Measurements from ENCODE around the gene CCL1.

Gene CCL1

GRCh38 chr17:34351096-34351495, 11.9 kb downstream of the CCL1 start:
- TF ChIP-seq TOX (CRISPR knock-in tag; IDR thresholded peaks at IDR 0.05; ENCODE audit: borderline replicate concordance), result no peak
- TF ChIP-seq OSR1 (CRISPR knock-in tag; IDR thresholded peaks at IDR 0.05), result no peak
- no peak for TF ChIP-seq CREB5 (CRISPR knock-in tag; IDR thresholded peaks at IDR 0.05; ENCODE audit: low read depth)
- no peak for TF ChIP-seq GLIS3 (CRISPR knock-in tag; IDR thresholded peaks at IDR 0.05)
- TF ChIP-seq ZNF565 (CRISPR knock-in tag; conservative IDR thresholded peaks at IDR 0.05; ENCODE audit: low read depth), result no peak
- TF ChIP-seq BACH2 (CRISPR knock-in tag; IDR thresholded peaks at IDR 0.05; ENCODE audit: borderline replicate concordance), result no peak
- TF ChIP-seq ZNF70 (CRISPR knock-in tag; IDR thresholded peaks at IDR 0.05), result no peak
- TF ChIP-seq CSRNP3 (CRISPR knock-in tag; IDR thresholded peaks at IDR 0.05), result no peak
- no peak for TF ChIP-seq ZNF8 (CRISPR knock-in tag; IDR thresholded peaks at IDR 0.05)
- no peak for TF ChIP-seq PPARA (CRISPR knock-in tag; IDR thresholded peaks at IDR 0.05; ENCODE audit: borderline replicate concordance)
- ATAC-seq, result no peak

GRCh38 chr17:34349751-34350150, 13.3 kb downstream of the CCL1 start:
- no peak for ATAC-seq
- TF ChIP-seq OSR1 (CRISPR knock-in tag; IDR thresholded peaks at IDR 0.05) (no peak), TCF4 (CRISPR knock-in tag; IDR thresholded peaks at IDR 0.05; ENCODE audit: borderline replicate concordance) (no peak), GLIS3 (CRISPR knock-in tag; IDR thresholded peaks at IDR 0.05) (no peak), TOX (CRISPR knock-in tag; IDR thresholded peaks at IDR 0.05; ENCODE audit: borderline replicate concordance) (no peak), PATZ1 (CRISPR knock-in tag; IDR thresholded peaks at IDR 0.05; ENCODE audit: borderline replicate concordance) (no peak), PPARA (CRISPR knock-in tag; IDR thresholded peaks at IDR 0.05; ENCODE audit: borderline replicate concordance) (no peak), ZC3H10 (CRISPR knock-in tag; IDR thresholded peaks at IDR 0.05) (no peak), ZNF70 (CRISPR knock-in tag; IDR thresholded peaks at IDR 0.05) (no peak), BACH2 (CRISPR knock-in tag; IDR thresholded peaks at IDR 0.05; ENCODE audit: borderline replicate concordance) (no peak)

GRCh38 chr17:34347063-34347462, 16.0 kb downstream of the CCL1 start:
- no peak for ATAC-seq
- TF ChIP-seq PPARA (CRISPR knock-in tag; IDR thresholded peaks at IDR 0.05; ENCODE audit: borderline replicate concordance), result no peak
- TF ChIP-seq GLIS3 (CRISPR knock-in tag; IDR thresholded peaks at IDR 0.05), result no peak
- no peak for TF ChIP-seq ZNF8 (CRISPR knock-in tag; IDR thresholded peaks at IDR 0.05)
- TF ChIP-seq TSHZ2 (CRISPR knock-in tag; IDR thresholded peaks at IDR 0.05), result no peak
- TF ChIP-seq TCF4 (CRISPR knock-in tag; IDR thresholded peaks at IDR 0.05; ENCODE audit: borderline replicate concordance), result no peak
- TF ChIP-seq CSRNP3 (CRISPR knock-in tag; IDR thresholded peaks at IDR 0.05), result no peak
- TF ChIP-seq ISL1 (CRISPR knock-in tag; IDR thresholded peaks at IDR 0.05), result no peak
- no peak for TF ChIP-seq ARNTL (CRISPR knock-in tag; IDR thresholded peaks at IDR 0.05; ENCODE audit: borderline replicate concordance, low read depth)
- TF ChIP-seq TOX (CRISPR knock-in tag; IDR thresholded peaks at IDR 0.05; ENCODE audit: borderline replicate concordance), result no peak
- no peak for TF ChIP-seq RARB (CRISPR knock-in tag; IDR thresholded peaks at IDR 0.05)
- no peak for TF ChIP-seq CREB5 (CRISPR knock-in tag; IDR thresholded peaks at IDR 0.05; ENCODE audit: low read depth)
- TF ChIP-seq ZNF565 (CRISPR knock-in tag; conservative IDR thresholded peaks at IDR 0.05; ENCODE audit: low read depth), result no peak
- TF ChIP-seq ZFP3 (CRISPR knock-in tag; IDR thresholded peaks at IDR 0.05), result no peak
- no peak for TF ChIP-seq POU6F1 (CRISPR knock-in tag; IDR thresholded peaks at IDR 0.05; ENCODE audit: borderline replicate concordance, low read depth)
- no peak for TF ChIP-seq SNAI2 (CRISPR knock-in tag; IDR thresholded peaks at IDR 0.05)
- TF ChIP-seq PATZ1 (CRISPR knock-in tag; IDR thresholded peaks at IDR 0.05; ENCODE audit: borderline replicate concordance), result no peak
- TF ChIP-seq OSR1 (CRISPR knock-in tag; IDR thresholded peaks at IDR 0.05), result no peak

Measured in SK-N-SH treated with all-trans-retinoic acid at 6 μM for 48 hours (cell line).